SK-N-MC (cell line): ENCODE data around the gene TBL3.

Experiments
- EZH2 ChIP-seq: fragments of 200-600 bp; sonication (generic); IDR thresholded peaks from one replicate; pipeline ENCODE4 v1.6.1; 2017; ENCODE audit warnings: antibody characterized with exemption
- POLR2AphosphoS5 ChIP-seq: IDR thresholded peaks from 2 replicates; pipeline ENCODE4 v1.6.1; 2012; ENCODE audit warnings: mild to moderate bottlenecking, low read depth, low read length, borderline replicate concordance

DNA sequence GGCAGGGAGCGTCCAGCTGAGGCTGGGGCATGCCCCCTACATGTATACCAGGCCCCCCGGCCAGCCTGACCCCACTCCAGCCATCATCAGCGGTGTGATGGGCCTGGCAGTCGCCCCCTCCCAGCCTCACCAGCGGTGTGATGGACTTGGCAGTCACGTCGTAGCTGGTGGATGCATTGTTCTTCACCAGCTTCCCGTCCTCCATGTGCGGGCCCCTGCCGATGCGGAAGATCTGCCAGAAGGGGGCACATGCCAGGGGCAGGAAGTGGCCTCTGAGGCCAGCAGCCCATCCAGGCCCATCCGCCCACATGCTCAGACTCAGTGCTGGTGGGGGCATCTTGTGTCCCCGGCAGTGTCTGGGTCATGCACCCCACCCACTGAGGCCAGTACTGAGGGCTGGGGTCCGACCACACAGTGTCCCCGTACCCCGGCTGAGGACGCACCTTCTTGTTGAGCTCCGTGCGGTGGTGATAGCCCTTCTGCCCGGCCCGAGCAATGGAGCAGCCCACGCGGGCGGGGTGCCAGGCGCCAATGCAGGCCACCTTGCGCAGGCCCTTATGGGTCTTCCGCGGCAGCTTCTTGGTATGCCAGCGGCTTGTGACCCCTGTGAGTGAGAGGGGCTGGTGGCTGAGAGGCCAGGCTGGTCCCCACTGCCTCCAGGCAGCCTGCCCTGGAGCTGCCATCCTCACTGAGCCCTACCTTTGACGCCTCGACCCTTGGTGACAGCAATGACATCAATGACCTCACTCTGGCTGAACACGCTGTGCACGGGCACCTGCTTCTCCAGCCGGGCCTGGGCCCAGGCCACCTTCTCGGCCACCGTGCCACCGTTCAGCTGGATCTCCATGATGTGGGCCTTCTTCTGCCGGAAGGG lies 25.1 kb upstream of the TBL3 start:
- TF ChIP-seq EZH2 (no peak), POLR2AphosphoS5 (no peak)
